NCI-H82 treated with DMSO at 0.1 percent for 48 hours (cell line): ENCODE measurements around the gene ADCY2.

Experiments used
- DNase-seq: peaks from one replicate; lab custom pipeline; 2025; ENCODE audit not compliant: unreplicated experiment; lab: John Stamatoyannopoulos, UW

The ADCY2 gene

DNA sequence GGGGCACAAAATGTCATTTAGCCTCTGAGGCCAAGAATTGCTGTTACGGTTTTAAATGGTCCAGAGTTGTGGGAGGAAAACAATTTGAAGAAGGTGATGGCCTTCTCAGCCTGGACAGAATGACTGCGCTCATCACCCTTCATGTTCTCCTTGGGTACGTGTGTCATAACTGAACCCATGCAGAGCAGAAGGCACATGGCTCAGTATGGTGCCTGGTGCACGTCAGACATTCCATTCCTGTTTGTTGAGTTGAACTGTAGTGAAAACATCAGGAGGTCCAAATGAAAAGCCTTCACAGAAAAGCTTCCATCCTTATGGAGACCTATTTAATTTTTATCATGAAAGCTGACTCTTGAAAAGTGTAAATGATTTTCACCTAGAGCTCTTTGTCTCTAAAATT, 321.8 kb downstream of the ADCY2 start:
- no peak for DNase-seq

DNA sequence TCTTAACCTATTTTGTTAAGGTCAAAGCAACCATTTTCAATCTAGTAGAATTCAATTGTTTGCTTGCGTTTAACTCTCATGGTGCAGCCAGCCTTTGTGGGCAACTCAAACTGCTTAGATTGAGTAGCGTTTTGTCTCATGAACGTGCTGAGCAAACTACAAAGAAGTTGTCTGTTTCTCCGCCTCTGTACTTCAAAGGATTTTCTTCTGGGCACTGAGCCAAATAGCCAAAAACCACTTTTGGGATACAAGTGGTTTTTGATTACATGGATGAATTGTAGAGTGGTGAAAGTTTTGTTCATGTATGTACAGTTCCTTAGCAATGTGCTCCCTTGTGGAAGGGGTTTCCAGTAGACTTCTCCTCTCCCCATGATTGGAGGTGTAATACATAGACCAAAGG, 332.1 kb downstream of the ADCY2 start:
- no peak for DNase-seq

DNA sequence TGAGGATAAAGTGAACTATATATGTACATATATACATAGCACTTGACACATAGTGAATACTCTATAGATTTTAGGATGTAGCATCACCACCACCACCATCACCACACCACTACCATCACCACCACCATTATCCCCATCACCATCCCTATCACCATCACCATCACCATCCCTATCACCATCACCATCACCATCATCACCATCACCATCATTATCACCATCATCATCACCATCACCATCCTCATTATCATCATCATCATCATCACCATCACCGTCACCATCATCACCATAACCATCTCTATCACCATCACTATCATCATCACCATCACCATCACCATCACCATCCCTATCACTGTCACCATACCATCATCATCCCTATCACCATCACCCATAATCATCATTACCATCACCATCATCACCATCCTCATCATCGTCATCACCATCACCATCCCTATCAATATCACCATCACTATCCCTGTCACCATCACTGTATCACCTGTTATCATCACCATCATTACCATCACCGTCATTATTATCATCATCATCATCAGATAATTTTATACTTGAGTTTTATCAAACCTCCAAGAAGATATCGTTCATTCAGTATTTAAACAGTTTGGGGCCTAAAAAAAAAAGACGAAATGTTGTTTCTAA, 345.6 kb downstream of the ADCY2 start:
- DNase-seq, result no peak

DNA sequence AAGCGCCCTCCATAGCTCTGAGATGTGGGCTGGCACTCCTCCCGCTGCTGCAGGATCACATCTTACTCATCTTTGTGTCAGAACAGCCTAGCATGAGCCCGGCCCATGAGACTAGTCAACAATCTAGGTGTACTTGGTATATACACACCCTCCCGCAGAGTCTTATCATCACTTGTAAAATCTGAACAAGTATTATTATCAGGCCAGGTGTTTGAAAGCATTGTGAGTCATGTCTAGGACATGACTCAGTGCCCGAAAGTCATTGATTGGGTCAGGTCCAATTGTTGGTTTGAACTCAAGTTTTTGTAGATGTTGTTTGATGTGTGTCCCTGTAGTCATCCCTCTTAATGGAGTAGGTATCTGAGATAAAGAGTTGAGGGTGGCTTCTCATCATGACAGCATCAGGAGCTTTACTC, 346.3 kb downstream of the ADCY2 start:
- no peak for DNase-seq

DNA sequence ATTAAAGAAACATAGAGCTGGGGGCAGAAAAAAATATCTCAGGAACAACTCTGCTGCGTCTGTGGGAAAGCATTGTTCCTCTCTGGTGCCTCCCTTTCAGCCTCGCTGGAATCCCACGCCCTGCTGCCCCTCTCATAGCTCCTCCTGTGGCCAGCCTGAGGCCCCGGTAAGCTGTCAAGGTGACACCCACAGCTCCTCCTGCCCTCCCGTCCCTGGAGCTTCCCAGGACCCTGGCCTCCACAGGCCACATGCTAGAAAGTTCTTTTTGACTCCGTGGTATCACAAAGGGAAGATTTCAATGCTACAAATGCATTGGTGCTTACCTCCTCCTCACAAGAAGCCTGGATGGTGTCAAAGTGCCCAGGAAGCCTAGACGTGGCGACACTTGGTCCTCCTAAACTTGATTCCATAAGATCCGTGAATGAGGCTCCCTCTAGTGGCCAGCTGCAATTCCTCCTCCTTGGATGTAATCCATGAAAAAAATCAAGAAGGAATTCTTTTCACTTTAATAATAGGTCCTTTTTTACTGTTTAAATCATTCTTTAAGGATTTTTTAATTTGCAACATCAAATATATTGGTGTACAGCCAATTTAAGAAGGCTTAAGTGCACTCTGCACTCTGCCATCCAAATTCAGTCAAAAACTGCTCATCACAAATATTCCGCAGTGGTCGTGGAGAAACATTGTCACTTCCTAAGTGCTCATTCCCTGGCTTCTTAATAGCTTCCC, 350.1 kb downstream of the ADCY2 start:
- peak; percentile 9 for DNase-seq

DNA sequence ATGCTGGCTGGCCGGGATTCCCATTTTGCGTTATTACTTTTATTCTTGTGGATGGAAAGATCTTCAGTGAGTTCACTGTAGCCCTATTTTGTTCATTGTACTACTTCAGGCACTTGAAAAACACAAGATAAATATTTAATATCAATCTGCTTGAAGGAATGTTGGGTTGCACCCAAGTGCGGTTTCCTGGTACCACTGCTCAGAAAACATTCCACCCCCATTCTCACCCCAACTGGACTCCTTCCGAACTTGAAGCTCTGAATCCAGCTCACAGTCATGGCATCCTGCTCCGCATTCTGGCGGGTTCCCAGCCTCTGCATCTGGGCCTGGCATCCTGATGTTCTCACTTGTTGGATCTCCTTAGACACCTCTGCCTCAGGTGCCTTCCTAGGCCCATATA, 351.8 kb downstream of the ADCY2 start:
- DNase-seq, result no peak

DNA sequence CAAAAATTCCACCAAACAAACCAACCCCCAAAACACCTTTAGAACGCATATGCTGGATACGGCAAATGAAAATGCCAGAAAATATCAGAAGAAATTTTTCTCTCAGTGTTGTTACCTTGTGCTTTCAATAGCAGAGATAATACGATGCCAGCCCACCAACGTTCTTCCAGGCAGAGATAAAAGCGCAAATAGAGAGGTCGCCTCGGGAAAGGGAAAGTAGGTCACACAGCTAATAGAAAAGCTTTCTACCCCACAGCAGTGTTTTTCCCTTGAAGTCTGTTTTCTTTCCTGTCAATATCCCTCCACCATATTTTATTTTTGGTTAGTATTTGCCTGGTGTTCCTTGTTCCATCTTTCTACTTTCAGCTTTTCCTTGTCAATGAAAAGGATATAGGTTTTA, 353.7 kb downstream of the ADCY2 start:
- no peak for DNase-seq

DNA sequence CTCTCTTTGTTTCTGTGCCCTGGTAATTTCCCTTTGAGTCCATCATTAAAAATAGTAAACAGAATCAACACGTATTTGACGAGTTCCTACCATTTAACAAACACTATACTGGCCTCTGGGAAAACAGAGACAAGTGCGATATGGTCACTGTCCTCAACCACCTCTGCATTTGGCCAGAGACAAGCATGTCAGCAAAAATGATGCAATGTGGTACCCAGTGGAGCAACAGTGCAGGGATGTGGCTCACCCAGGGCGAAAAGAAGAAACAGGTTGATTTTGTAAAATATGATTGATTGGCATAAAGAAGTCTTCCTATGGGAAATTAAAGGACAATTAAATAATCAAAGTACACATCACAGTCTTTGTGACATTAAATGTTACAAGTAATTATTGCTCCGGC, 355.9 kb downstream of the ADCY2 start:
- no peak for DNase-seq

DNA sequence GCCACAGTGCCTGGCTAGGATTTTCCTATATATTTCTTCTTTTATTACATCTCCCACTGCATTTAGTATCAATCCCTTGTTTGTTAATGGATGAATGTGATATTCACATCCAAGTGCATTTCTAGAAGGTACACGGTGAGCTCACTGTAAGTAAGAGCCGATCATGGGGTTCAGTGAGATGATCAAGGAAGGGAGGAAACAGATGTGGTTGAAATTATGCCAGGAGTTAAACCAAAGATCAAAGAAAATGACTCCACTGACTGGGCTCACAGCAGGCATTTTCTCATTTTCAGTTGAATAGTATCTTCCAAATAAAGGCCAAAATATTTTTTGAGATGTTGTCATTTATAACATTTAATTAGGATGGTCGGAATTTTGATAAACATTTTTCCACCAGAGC, 357.2 kb downstream of the ADCY2 start:
- no peak for DNase-seq

DNA sequence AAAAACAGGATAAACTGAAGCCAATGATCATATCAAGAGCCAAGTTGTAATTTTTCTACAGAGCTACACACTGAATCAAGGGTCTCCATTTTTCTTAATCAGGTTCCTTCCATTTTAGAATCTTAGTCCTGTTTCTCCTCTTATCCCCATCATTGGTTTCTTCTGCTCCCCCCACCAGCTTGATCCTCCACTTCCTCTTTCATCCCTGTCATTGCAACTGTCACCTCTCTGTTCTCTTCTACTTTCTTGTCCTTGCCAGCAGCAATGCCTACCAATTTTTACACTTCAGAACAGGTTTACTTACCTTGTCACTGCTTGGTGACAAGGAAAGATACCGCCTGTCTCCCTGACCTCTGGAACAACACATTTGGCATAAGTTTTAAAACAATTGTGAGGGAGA, 357.7 kb downstream of the ADCY2 start:
- DNase-seq, result no peak

DNA sequence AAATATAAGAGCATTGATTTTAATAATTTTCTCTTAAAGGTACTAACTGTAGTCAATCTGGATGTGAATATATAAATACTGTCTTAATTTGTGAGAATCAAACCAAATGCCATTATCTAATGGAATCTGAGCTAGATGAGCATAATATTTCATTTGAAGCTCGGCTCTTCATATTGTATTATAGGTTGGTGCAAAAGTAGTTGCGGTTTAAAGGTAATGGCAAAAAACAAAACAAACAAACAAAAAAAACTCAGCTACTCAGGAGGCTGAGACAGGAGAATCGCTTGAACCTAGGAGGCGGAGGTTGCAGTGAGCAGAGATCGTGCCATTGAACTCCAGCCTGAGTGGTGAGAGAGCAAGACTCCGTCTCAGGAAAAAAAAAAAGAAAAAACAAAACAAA, 358.6 kb downstream of the ADCY2 start:
- DNase-seq, result no peak

DNA sequence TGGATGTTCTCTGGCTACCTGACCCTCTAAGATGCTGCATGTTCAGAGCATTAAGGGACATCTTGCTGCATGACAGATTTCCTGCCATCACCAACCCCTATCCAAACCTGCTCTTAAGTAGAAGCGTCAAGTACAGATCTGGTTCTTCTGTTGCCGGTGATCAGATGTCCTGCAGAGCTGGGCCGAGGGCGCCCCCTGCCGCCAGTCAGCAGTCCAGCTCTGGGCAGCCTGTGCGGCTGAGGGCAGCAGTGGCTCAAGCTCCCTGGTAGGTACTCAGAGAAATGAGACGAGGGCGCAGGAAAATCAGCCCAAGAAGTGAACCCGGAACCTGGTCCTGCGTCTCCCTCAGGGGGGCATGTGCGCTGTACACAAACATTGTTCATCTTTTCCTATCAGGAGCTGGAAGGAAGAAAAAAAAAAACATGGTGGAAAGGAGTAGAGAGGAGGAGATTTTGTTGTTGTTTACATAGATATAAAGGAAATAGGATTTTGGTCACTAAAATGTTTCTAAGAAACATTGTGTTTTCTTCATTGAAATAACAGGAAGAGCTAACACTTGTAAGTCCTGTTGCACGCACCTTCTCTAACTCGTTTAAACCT, 359.2 kb downstream of the ADCY2 start:
- DNase-seq, result peak; percentile 55

DNA sequence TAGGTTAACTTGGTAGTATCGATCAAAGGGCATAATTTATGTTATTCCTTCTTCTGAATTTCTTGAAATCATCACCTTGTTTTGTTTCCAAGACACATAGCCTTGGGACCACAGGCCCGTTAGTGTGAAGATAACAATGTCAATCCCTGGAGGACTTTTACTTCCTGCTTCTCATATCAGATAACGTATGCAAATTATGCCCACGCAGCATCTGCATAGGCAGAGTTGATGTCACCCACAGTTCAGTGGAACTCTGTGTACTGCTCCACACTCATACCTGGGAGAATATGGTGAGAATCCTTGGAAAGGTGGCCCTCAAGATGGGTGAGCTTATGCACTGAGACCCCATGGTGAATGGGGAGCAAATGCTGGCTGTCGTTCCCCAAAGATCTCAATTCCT, 360.0 kb downstream of the ADCY2 start:
- DNase-seq, result no peak

DNA sequence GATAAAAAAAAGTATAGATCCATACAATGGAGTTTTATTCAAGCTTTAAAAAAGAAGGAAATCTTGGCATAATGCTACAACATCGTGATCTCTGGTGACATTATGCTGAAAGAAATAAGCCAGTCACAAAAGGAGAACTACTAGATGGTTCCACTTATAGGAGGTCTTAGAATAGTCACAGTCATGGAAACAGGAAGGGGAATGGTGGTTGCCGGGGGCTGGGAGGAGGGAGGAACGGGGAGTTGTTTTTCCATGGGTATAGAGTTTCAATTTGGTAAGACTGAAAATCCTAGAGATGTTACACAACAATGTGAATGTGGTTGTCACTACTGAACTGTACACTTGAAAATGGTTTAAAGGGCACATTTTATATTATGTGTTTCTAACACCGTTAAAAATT, 360.5 kb downstream of the ADCY2 start:
- DNase-seq, result no peak

DNA sequence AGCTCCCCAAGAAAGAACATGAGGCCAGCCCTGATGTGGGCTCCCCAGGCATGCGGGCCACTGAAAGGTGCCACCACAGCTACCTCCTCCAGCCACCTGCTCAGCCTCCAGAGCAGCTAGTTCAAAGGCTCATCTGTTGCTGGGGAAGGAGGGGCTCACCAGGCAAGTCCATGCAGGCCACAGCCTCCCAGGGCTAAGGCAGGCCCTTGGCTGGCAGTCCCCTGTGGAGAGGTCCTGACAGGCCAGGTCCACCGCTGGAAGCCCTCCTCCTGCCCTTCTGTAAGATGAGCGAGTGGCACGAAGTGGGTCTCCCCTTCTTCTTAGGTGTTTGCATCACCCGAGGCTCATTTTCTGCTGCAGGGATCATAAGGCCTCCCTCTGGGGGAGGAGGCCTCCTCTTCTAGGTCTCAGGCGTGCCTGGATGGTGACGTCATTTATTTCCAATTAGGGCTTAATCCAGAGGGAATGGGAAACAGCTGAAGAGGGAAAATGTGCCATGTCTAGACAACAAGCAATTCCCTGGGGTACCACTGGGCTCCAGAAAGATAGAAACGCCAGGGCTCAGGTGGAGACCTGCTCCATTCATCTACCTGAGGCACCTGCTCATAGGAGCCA, 363.4 kb downstream of the ADCY2 start:
- DNase-seq, result no peak

DNA sequence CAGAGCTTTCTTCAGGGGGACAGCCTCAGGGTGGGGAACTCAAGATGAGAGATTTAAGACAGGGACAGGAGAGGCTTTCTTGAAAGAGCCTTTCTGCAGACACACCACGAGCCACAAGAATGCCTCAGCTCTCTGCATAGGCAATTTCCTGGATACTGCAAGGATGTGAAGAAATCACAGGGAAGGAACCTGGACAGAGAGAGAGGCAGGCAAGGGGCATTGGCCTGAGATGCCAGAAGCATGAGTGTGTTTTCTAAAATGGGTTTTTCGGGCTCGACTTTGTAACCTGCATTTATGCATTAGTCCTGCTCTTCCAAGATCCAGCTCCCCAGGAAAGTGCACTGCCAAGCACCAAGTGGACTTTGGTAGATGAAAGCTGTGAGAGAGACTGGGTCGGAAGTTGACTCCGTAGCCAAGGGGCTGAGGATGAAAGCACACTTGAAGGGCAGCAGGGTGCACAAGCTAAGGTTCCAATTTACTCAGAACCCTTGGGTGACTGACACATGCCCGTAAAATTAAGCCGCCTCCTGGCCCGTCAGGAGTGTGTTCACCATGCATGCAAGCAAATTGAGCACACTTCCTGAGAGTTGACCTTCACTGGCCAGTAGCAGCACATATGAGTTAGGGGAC, 364.1 kb downstream of the ADCY2 start:
- DNase-seq, result no peak

DNA sequence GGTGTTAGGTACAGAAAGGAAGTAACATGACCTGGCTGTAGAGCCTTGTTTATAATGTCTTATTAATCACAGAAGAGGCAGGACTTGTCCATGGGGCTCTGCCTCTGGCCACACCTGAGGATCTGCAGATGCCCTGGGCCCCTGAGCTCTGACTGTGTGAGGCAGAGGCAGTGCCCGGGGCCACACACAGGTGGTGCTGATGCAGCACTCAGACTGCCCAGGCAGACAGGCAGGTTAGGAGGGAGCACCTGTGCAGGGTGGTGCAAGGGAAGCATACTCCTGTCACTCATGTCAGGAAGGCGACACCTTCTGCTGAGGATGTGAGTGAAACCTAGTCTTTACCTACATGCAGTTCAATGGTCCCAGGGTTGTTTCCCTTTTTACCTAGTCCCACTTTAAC, 366.3 kb downstream of the ADCY2 start:
- DNase-seq, result no peak

DNA sequence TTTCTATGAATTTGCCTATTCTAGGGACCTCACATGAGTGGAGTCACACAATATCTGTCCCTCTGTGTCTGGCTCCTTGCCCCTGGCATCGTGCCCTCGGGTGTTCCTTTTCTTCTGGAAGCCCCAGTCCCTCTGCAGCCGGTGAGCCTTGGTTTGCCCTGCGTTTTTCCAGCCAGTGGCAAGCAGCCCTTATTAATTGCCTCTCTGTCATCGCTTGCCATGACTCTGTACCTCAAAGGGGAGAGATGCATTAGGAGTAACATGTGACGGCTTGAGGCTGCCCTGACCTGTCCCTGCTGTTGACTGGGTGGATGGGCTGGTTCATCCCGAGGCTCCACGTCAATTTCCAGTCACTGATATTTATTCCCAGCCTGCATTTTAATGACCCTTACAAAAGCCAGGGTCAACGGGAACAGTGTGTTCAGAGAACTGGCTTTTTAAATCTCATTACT, 367.7 kb downstream of the ADCY2 start:
- no peak for DNase-seq

DNA sequence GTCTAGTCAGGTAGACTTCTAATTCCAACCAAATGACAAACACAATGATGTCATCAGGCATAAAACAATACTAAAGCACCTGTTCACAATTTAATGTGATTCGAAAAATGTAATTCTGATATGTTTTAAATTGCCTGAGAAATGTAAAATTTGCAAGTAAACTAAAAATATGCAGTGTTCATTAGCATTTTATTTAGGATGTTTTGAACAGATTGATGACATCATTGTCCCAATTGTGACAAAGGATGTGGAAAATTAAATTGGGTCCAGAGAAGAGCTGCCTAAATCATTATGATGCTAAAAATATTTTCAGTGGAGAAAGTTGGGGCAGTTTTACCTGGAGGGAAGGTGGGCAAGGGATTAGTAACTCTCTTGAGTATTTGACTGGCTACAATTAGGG, 368.5 kb downstream of the ADCY2 start:
- DNase-seq, result no peak

DNA sequence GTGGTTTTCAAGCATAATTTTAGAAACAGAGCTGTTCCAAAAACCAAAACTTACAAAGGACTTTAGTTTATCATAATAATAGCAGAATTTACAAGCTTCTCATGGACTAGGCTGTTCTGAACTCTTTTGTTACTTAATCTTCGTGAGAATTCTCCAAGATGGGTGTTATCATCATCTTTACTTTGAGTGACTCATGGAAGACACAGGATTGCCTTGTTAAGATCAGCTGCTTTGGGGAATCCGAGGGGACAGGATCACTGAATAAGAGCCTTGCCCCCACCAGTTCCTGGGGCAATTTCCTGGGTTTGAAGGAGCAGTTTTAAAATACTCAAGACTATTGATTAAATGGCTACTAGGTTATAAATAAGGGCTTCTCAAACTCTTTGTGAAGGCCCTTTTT, 374.5 kb downstream of the ADCY2 start:
- no peak for DNase-seq

DNA sequence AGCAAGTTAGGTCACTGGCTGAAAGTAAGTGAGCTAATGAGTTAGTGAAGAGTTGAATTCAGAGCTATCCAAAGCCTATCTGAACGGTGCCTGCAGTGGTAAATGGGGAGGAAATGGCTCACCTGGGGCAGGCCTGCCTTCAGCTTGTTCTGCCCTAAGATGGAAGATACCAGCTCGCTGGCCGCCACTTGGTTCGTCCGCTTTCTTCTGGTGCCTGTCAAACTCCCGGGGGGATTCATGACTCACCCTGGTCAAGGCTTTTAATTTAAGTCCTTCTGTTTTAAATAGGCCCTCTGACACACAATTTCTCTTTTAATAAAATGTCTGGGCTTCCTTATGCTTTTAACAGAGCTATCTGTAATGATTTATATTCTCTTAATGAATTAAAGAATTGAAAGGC, 376.2 kb downstream of the ADCY2 start:
- no peak for DNase-seq

DNA sequence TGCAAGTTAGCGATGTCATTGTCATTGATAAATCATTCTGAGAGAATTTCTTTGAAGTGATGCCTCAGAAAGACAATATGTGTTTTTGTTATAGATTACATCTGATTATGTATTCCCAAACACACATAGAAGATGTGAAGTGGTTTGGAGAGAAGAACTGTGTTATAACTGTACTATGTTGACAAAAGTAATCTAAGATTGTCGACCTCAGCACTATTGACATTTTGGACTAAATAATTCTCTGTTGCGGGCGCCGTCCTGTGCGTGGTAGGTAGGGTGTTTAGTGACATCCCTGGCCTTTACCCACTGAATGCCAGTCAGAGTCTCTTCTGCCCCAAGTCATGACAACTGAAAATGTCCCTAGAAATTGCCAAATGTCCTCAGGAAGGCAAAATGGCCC, 377.2 kb downstream of the ADCY2 start:
- no peak for DNase-seq
